WTC11 (cell line): ENCODE measurements around the gene PITPNC1. TPM values are rescaled to one million over a fixed set of nuclear protein-coding genes. Genes with fewer than 3 reads are reported as not detected.
A peak's percentile ranks its signal among the peaks of the same experiment; 100 is the strongest.

Experiments
- ATAC-seq: fragments of 200-7000 bp; cut with Tn5 transposase; 2 replicates; pipeline ENCODE4 v1.10.0; 2021; ENCODE audit warnings: mild to moderate bottlenecking, moderate library complexity
- CTCF ChIA-PET: fragments of 300-600 bp; sonication (Branson Sonifier 250); formaldehyde crosslinking; loops from one replicate; lab custom pipeline; 2021; ENCODE audit warnings: antibody characterized with exemption; lab: Charles Lee
- POLR2A ChIA-PET: fragments of 350-600 bp; sonication (Branson Sonifier 250); formaldehyde crosslinking; loops from one replicate; lab custom pipeline; 2021; ENCODE audit warnings: antibody characterized with exemption; lab: Charles Lee
- DNase-seq: peaks from one replicate; pipeline ENCODE4 v3.0.0; 2021; ENCODE audit warnings: low spot score
- H3K27ac Mint-ChIP-seq: 2 replicates; pipeline ENCODE4 v1.8.0; 2021; ENCODE audit warnings: mixed read lengths
- H3K27me3 Mint-ChIP-seq: 2 replicates; pipeline ENCODE4 v1.8.0; 2021; ENCODE audit warnings: low read depth, mild to moderate bottlenecking, moderate library complexity, mixed read lengths
- H3K36me3 Mint-ChIP-seq: 2 replicates; pipeline ENCODE4 v1.8.0; 2021; ENCODE audit warnings: mixed read lengths
- H3K4me1 Mint-ChIP-seq: 2 replicates; pipeline ENCODE4 v1.8.0; 2022; ENCODE audit warnings: mixed read lengths
- H3K4me3 Mint-ChIP-seq: 2 replicates; pipeline ENCODE4 v1.8.0; 2021; ENCODE audit warnings: mild to moderate bottlenecking, moderate library complexity, mixed read lengths
- H3K9me3 Mint-ChIP-seq: 2 replicates; pipeline ENCODE4 v1.8.0; 2021; ENCODE audit warnings: mixed read lengths
- ATF3 ChIP-seq: sonication (generic); formaldehyde crosslinking; conservative IDR thresholded peaks from 2 replicates; pipeline ENCODE4 v1.8.1; 2022; ENCODE audit warnings: mild to moderate bottlenecking, missing genetic modification reagents
- CDX4 ChIP-seq: fragments of 250-450 bp; sonication (Bioruptor Pico); IDR thresholded peaks from 2 replicates; pipeline ENCODE4 v1.9.0; 2021; ENCODE audit warnings: moderate library complexity, mild to moderate bottlenecking, inconsistent platforms, borderline replicate concordance
- CTCF ChIP-seq: fragments of 200-600 bp; IDR thresholded peaks from 2 replicates; pipeline ENCODE4 v1.8.0; 2022; ENCODE audit warnings: antibody characterized with exemption
- ESRRA ChIP-seq: sonication (generic); formaldehyde crosslinking; IDR thresholded peaks from 2 replicates; pipeline ENCODE4 v1.8.1; 2022; ENCODE audit warnings: mild to moderate bottlenecking, missing genetic modification reagents, borderline replicate concordance
- ETV6 ChIP-seq: sonication (generic); formaldehyde crosslinking; IDR thresholded peaks from 2 replicates; pipeline ENCODE4 v1.8.1; 2022; ENCODE audit warnings: mild to moderate bottlenecking, missing genetic modification reagents
- FOXJ3 ChIP-seq: sonication (generic); formaldehyde crosslinking; IDR thresholded peaks from 2 replicates; pipeline ENCODE4 v1.9.0; 2021; ENCODE audit warnings: missing genetic modification reagents, mild to moderate bottlenecking, borderline replicate concordance
- JAZF1 ChIP-seq: fragments of 250-450 bp; sonication (Bioruptor Pico); IDR thresholded peaks from 2 replicates; pipeline ENCODE4 v1.9.0; 2021; ENCODE audit warnings: moderate library complexity, mild to moderate bottlenecking, inconsistent platforms
- MLX ChIP-seq: sonication (generic); formaldehyde crosslinking; IDR thresholded peaks from 2 replicates; pipeline ENCODE4 v1.8.1; 2023; ENCODE audit warnings: mild to moderate bottlenecking, missing genetic modification reagents, moderate library complexity
- NFE2L1 ChIP-seq: sonication (generic); formaldehyde crosslinking; IDR thresholded peaks from 2 replicates; pipeline ENCODE4 v1.8.1; 2023; ENCODE audit warnings: missing genetic modification reagents
- NFYB ChIP-seq: sonication (generic); formaldehyde crosslinking; conservative IDR thresholded peaks from 2 replicates; pipeline ENCODE4 v1.8.0; 2022; ENCODE audit warnings: low read depth, missing genetic modification reagents
- NR2C2 ChIP-seq: sonication (generic); formaldehyde crosslinking; IDR thresholded peaks from 2 replicates; pipeline ENCODE4 v1.8.0; 2022; ENCODE audit warnings: mild to moderate bottlenecking, missing genetic modification reagents
- PRRX2 ChIP-seq: fragments of 250-450 bp; sonication (Bioruptor Pico); IDR thresholded peaks from 2 replicates; pipeline ENCODE4 v1.8.0; 2021; ENCODE audit warnings: mild to moderate bottlenecking
- RELA ChIP-seq: sonication (generic); formaldehyde crosslinking; IDR thresholded peaks from 2 replicates; pipeline ENCODE4 v1.8.1; 2022; ENCODE audit warnings: missing genetic modification reagents, mild to moderate bottlenecking, borderline replicate concordance
- RORB ChIP-seq: fragments of 250-450 bp; sonication (Bioruptor Pico); IDR thresholded peaks from 2 replicates; pipeline ENCODE4 v1.9.0; 2021; ENCODE audit warnings: mild to moderate bottlenecking
- TP53 ChIP-seq: sonication (generic); formaldehyde crosslinking; IDR thresholded peaks from 2 replicates; pipeline ENCODE4 v1.8.1; 2023; ENCODE audit warnings: mild to moderate bottlenecking, missing genetic modification reagents
- USF1 ChIP-seq: sonication (generic); formaldehyde crosslinking; IDR thresholded peaks from 2 replicates; pipeline ENCODE4 v1.8.0; 2022; ENCODE audit warnings: mild to moderate bottlenecking, missing genetic modification reagents
- ZBTB43 ChIP-seq: sonication (generic); formaldehyde crosslinking; IDR thresholded peaks from 2 replicates; pipeline ENCODE4 v1.8.1; 2023; ENCODE audit warnings: mild to moderate bottlenecking, missing genetic modification reagents
- ZNF121 ChIP-seq: sonication (generic); formaldehyde crosslinking; IDR thresholded peaks from 2 replicates; pipeline ENCODE4 v1.8.0; 2023; ENCODE audit warnings: missing genetic modification reagents
- ZNF138 ChIP-seq: sonication (generic); formaldehyde crosslinking; conservative IDR thresholded peaks from 2 replicates; pipeline ENCODE4 v1.8.1; 2022; ENCODE audit warnings: mild to moderate bottlenecking, moderate library complexity, missing genetic modification reagents
- ZNF416 ChIP-seq: fragments of 250-450 bp; sonication (Bioruptor Pico); IDR thresholded peaks from 2 replicates; pipeline ENCODE4 v1.9.0; 2021; ENCODE audit warnings: mild to moderate bottlenecking, inconsistent platforms
- ZNF423 ChIP-seq: fragments of 250-450 bp; sonication (Bioruptor Pico); IDR thresholded peaks from 2 replicates; pipeline ENCODE4 v2.1.2; 2022; ENCODE audit warnings: mild to moderate bottlenecking, moderate library complexity
- total RNA-seq: library from RNA; stranded (reverse); gene quantifications from 3 replicates; pipeline ENCODE4 v1.2.3, GENCODE V29; 2021

PITPNC1 gene
- total RNA-seq, 1 experiment from 2014 or later, result 39.8 TPM

- Mint-ChIP-seq H3K27ac (peak overlapping the region; percentile 75; the same call in 1 of the 2 replicates), H3K4me3 (no peak overlapping the region), H3K9me3 (no peaks in the 10 kb centered on the region), H3K4me1 (no peaks in the 10 kb centered on the region), H3K27me3 (no peaks in the 10 kb centered on the region), H3K36me3 (0 out of 2 replicates have a peak, but pooled peaks cover 4% of the 10 kb centered on the region)
- DNase-seq, result no peak
- CTCF ChIA-PET, result no interaction called here
- TF ChIP-seq ZBTB43 (CRISPR knock-in tag) (no peak), PRRX2 (CRISPR knock-in tag) (no peak), CDX4 (CRISPR knock-in tag) (no peak), RELA (CRISPR knock-in tag) (no peak), ZNF423 (CRISPR knock-in tag) (no peak)
- POLR2A ChIA-PET, result no interaction called here
- ATAC-seq, result no peak
These were observed 298.4 kb downstream of the PITPNC1 start for GRCh38 chr17:67675481-67675880.

GRCh38 chr17:67676305-67676704 is 299.2 kb downstream of the PITPNC1 start:
- POLR2A ChIA-PET, result no interaction called here
- ATAC-seq, result no peak
- no peak overlapping the region for H3K27ac Mint-ChIP-seq
- CTCF ChIA-PET, result no interaction called here
- H3K27me3 Mint-ChIP-seq, result no peaks in the 10 kb centered on the region
- no peaks in the 10 kb centered on the region for H3K4me1 Mint-ChIP-seq
- H3K36me3 Mint-ChIP-seq, result 0 out of 2 replicates have a peak, but pooled peaks cover 4% of the 10 kb centered on the region
- H3K9me3 Mint-ChIP-seq, result no peaks in the 10 kb centered on the region
- no peak for TF ChIP-seq FOXJ3 (CRISPR knock-in tag)
- TF ChIP-seq NR2C2 (CRISPR knock-in tag), result no peak
- no peak for TF ChIP-seq ESRRA
- TF ChIP-seq NFYB (CRISPR knock-in tag), result no peak
- no peak for TF ChIP-seq NFE2L1
- no peak for TF ChIP-seq RELA (CRISPR knock-in tag)
- no peak for TF ChIP-seq JAZF1 (CRISPR knock-in tag)
- TF ChIP-seq ZNF416 (CRISPR knock-in tag), result no peak
- no peak for TF ChIP-seq ATF3
- TF ChIP-seq ETV6 (CRISPR knock-in tag), result no peak
- no peak for TF ChIP-seq TP53 (CRISPR knock-in tag)
- no peak for TF ChIP-seq ZNF121 (CRISPR knock-in tag)
- TF ChIP-seq MLX (CRISPR knock-in tag), result no peak
- no peak for TF ChIP-seq CTCF
- TF ChIP-seq RORB (CRISPR knock-in tag), result no peak
- TF ChIP-seq ZNF138 (CRISPR knock-in tag), result no peak
- TF ChIP-seq ZNF423 (CRISPR knock-in tag), result no peak
- no peak for TF ChIP-seq USF1 (CRISPR knock-in tag)
- no peak overlapping the region for H3K4me3 Mint-ChIP-seq
- no peak for DNase-seq
